K562 (cell line): ENCODE results near the gene CTPS1. TPM values are rescaled to one million over a fixed set of nuclear protein-coding genes. Genes with fewer than 3 reads are reported as not detected.

Experiments used
- BCL6 ChIP-seq: fragments of 250-450 bp; sonication (Bioruptor Pico); IDR thresholded peaks from 2 replicates; pipeline ENCODE4 v1.4.0; 2020
- BRD4 ChIP-seq: fragments of 200-600 bp; sonication (generic); IDR thresholded peaks from 2 replicates; pipeline ENCODE4 v1.6.1; 2017; ENCODE audit warnings: inconsistent platforms
- CEBPZ ChIP-seq: fragments of 150-350 bp; IDR thresholded peaks from 2 replicates; pipeline ENCODE4 v1.6.1; 2014; ENCODE audit warnings: low read depth, mild to moderate bottlenecking, low read length, borderline replicate concordance
- CHD1 ChIP-seq: fragments of 200-600 bp; sonication (generic); IDR thresholded peaks from one replicate; pipeline ENCODE4 v1.6.1; 2012; ENCODE audit warnings: mild to moderate bottlenecking, moderate library complexity, low read length, inconsistent platforms
- CUX1 ChIP-seq: fragments of 200-800 bp; sonication (Bioruptor generic); IDR thresholded peaks from 2 replicates; pipeline ENCODE4 v1.6.1; 2016; ENCODE audit warnings: missing genetic modification characterization, missing compliant biosample characterization
- HNRNPL ChIP-seq: fragments of 200-400 bp; formaldehyde crosslinking; IDR thresholded peaks from 2 replicates; pipeline ENCODE4 v1.6.1; 2017; ENCODE audit warnings: low read depth, mild to moderate bottlenecking, low read length
- HNRNPLL ChIP-seq: fragments of 200-400 bp; formaldehyde crosslinking; IDR thresholded peaks from 2 replicates; pipeline ENCODE4 v1.6.1; 2017; ENCODE audit warnings: low read length, low read depth, mild to moderate bottlenecking; ENCODE audit not compliant: poor library complexity, severe bottlenecking
- IRF2 ChIP-seq: sonication (generic); formaldehyde crosslinking; IDR thresholded peaks from 2 replicates; pipeline ENCODE4 v1.8.1; 2022; ENCODE audit warnings: mild to moderate bottlenecking, missing genetic modification reagents
- MECOM ChIP-seq: fragments of 250-450 bp; sonication (Bioruptor Pico); IDR thresholded peaks from 2 replicates; pipeline ENCODE4 v1.8.0; 2022; ENCODE audit warnings: inconsistent platforms
- NR2C2 ChIP-seq, 2 experiments: fragments of 200-800 bp in 1 of 2; sonication (Bioruptor generic) in 1 of 2; sonication (generic) in 1 of 2; formaldehyde crosslinking in 1 of 2; IDR thresholded peaks; 2 replicates each; pipeline versions ENCODE4 v1.6.1 to v1.8.0; 2016 to 2022; ENCODE audit warnings: mild to moderate bottlenecking in 1 of 2, missing compliant biosample characterization in 1 of 2, missing genetic modification characterization in 1 of 2, missing genetic modification reagents in 1 of 2
- SRSF7 ChIP-seq: fragments of 200-400 bp; formaldehyde crosslinking; optimal IDR thresholded peaks from 2 replicates; pipeline ENCODE3; 2017; ENCODE audit warnings: mild to moderate bottlenecking, low read depth, low read length
- ZNF212 ChIP-seq: fragments of 450-650 bp; formaldehyde crosslinking; IDR thresholded peaks from 2 replicates; pipeline ENCODE4 v1.4.0; 2020; ENCODE audit warnings: mild to moderate bottlenecking
- ZNF232 ChIP-seq: sonication (generic); formaldehyde crosslinking; IDR thresholded peaks from 2 replicates; pipeline ENCODE4 v1.8.0; 2022; ENCODE audit warnings: mild to moderate bottlenecking, missing genetic modification reagents
- ZNF354B ChIP-seq: fragments of 250-450 bp; sonication (Bioruptor Pico); IDR thresholded peaks from 2 replicates; pipeline ENCODE4 v1.4.0; 2020
- ZNF408 ChIP-seq: fragments of 250-450 bp; sonication (Bioruptor Pico); IDR thresholded peaks from 2 replicates; pipeline ENCODE4 v1.4.0; 2020; ENCODE audit warnings: low read depth, mild to moderate bottlenecking, moderate library complexity
- polyA plus RNA-seq, 8 experiments: library from polyadenylated mRNA; depleted of rRNA in 4 of 8; stranded (reverse) in 5 of 8; unstranded in 3 of 8; fragments of >200 nt; fragmentation: Nextera tagmentation in 2 of 8; fragmentation: Illumina TruSeq in 1 of 8; extraction: Ambion mirVana in 2 of 8; extraction: Trizol in 1 of 8; gene quantifications; 2 replicates each; pipeline versions ENCODE4 v1.2.1 to v1.2.3, GENCODE V29; 2011 to 2014; ENCODE audit warnings: inconsistent platforms in 1 of 8, missing spikeins in 1 of 8
- total RNA-seq, 7 experiments: library from RNA; depleted of rRNA in 6 of 7; stranded (reverse); fragments of >200 nt in 6 of 7; fragmentation: Illumina TruSeq in 2 of 7; extraction: Trizol in 2 of 7; gene quantifications; 2 replicates each; pipeline versions ENCODE4 v1.2.1 to v1.2.3, GENCODE V29; 2011 to 2021; ENCODE audit warnings: low replicate concordance in 1 of 7

Gene CTPS1
- total and polyA plus RNA-seq, 9 of the 15 experiments (the other 6 are each of a cell fraction or from before 2014, with no cell fraction given): 44.4 to 164 (median 87.7) TPM

GRCh38 chr1:40939320-40940059 is 40.0 kb upstream of the CTPS1 start (continued):
- no peak for TF ChIP-seq CEBPZ
- TF ChIP-seq NR2C2 (CRISPR knock-in tag; IDR thresholded peaks at IDR 0.05): no peak
- peak; percentile 50; the same call in 1 of the 2 replicates for TF ChIP-seq NR2C2 (tag; IDR thresholded peaks at IDR 0.05)
- no peak for TF ChIP-seq ZNF232
- no peak for TF ChIP-seq HNRNPLL
- TF ChIP-seq ZNF408 (CRISPR knock-in tag): no peak
- TF ChIP-seq ZNF212 (CRISPR knock-in tag): no peak
- no peak for TF ChIP-seq BRD4
- no peak for TF ChIP-seq CHD1
- no peak for TF ChIP-seq IRF2
- 0 out of 2 replicates have a peak, but pooled peaks have one; percentile 21 for TF ChIP-seq MECOM (CRISPR knock-in tag)
- no peak for TF ChIP-seq BCL6 (CRISPR knock-in tag)
- TF ChIP-seq HNRNPL: no peak
- no peak for TF ChIP-seq CUX1 (CRISPR knock-in tag)
- no peak for TF ChIP-seq SRSF7
- TF ChIP-seq ZNF354B (CRISPR knock-in tag): no peak
